ENCODE measurements around the gene FBXW5.

- no peak for TF ChIP-seq CTCF (IDR thresholded peaks at IDR 0.05; ENCODE audit: extremely low read depth in 1 of 2, insufficient read depth in 1 of 2, low read depth in 1 of 2, low read length in 2 of 2)
- no peak for TF ChIP-seq MAX (IDR thresholded peaks at IDR 0.05; ENCODE audit: insufficient read depth, insufficient read length)
- no peak for TF ChIP-seq POLR2AphosphoS5 (IDR thresholded peaks at IDR 0.05; ENCODE audit: insufficient read depth, low read depth, low read length)
- no peak for TF ChIP-seq EZH2 (IDR thresholded peaks at IDR 0.05; ENCODE audit: borderline replicate concordance, low read depth, low read length, severe bottlenecking)
Observed at GRCh38 chr9:136926749-136927148, 17.8 kb downstream of the FBXW5 start.

All from endothelial cell of umbilical vein (primary cell).